Stimulated activated CD8-positive, alpha-beta memory T cell treated with anti-CD3 and anti-CD28 coated beads, Interleukin-4, amount 100 ng/mL, for 24 hours (primary cell): Measurements from ENCODE around the gene PTPRN2.
A peak's percentile ranks its signal among the peaks of the same experiment; 100 is the strongest.

Experiments
- DNase-seq: peaks from one replicate; pipeline ENCODE4 v3.0.0-alpha.2; 2020; ENCODE audit warnings: low read depth

PTPRN2 gene

DNA sequence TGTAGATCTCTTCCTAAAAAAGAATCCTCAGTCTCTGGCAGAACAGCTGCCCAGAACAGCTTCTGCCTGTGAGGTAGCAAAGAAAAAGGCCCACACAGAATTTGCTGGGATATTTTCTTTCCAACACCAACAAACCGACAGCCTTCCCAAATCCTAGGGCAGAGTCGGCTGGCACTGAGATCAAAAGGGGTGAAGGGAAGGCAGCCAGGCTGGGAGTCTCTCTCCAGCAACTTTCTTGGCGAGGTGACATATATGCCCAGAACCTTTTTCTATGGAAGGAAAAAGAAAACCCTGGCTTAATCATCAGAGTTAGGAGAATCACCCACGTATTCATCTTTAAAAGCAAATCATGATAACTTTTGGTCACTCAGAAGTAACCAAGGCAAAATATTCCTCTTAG lies 971.2 kb downstream of the PTPRN2 start:
- DNase-seq = no peak

GRCh38 chr7:157615852-157616251 lies 971.8 kb downstream of the PTPRN2 start:
- DNase-seq = no peak

DNA sequence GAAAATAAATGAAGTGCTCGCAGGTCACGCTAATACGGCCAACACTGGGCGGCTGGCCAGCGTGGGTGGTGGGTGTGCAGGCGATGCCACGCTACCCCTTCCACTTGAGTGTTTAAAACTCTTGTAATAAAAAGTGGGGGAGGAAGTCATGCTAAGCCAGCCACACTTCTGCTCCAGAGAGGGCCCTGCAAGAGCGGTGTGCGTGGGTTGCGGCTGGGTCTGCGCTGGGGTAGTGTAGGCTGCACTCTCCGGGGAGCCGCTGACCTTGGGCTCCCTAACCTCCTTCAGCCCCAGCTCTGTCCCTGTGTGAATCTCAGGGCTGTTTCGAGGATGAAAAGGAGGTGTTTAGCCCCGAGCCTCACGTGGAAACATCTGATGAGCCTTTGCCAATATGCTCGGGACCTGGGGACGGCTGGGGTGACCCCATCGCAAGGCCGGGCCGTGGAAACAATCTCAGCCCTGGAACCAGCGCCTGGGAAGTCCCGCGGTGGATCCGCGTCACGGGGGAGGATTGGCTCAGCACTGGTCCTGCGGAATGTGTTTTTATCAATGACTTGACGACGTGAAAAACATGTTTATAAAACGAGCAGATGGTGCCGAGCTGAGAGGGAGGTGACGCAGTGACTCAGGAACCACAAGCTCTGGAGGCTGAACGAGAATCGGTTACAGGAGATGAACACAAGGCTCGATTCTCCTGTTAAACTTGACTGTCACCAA lies 972.4 kb downstream of the PTPRN2 start:
- DNase-seq = no peak

- DNase-seq = no peak
Measured at GRCh38 chr7:157614457-157615020, 973.1 kb downstream of the PTPRN2 start.

DNA sequence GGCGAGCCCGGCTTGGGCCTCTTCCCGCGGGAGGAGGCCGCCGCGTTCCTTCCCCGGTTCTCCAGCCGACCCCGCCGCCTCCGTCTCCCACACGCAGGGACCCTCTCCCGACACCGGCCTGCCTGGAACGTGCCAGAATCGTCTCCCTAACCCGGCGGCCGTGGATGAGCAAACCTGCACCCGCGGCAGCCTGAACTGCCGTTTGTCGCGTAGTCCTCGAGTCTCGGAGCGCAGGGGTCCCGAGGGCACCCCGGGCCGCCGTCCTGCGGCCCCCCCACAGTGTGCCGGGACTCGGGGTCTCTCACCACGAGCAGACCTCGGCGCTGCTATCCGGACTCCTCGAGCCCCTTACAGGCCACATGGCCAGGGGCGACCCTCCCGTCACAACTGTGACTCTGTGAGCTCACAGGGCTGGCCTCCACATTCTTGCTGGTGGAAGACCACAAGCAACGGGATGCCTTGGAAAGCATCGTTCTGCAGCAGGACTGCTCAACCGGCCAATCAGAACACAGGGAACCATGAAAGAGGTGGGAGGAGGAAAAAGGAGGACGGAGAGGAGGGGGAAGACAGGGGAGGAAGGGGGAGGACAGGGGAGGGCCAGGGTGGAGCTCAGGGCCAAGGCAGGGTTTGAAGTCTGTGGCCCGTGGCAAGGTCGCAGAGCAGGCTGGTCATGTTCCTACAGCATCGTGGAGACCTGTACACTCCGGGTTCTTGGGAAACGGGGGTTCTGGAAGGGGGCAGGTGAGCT lies 973.9 kb downstream of the PTPRN2 start:
- no peak for DNase-seq

- peak; percentile 39 for DNase-seq
Measured at GRCh38 chr7:157612664-157613561, 974.7 kb downstream of the PTPRN2 start.

DNA sequence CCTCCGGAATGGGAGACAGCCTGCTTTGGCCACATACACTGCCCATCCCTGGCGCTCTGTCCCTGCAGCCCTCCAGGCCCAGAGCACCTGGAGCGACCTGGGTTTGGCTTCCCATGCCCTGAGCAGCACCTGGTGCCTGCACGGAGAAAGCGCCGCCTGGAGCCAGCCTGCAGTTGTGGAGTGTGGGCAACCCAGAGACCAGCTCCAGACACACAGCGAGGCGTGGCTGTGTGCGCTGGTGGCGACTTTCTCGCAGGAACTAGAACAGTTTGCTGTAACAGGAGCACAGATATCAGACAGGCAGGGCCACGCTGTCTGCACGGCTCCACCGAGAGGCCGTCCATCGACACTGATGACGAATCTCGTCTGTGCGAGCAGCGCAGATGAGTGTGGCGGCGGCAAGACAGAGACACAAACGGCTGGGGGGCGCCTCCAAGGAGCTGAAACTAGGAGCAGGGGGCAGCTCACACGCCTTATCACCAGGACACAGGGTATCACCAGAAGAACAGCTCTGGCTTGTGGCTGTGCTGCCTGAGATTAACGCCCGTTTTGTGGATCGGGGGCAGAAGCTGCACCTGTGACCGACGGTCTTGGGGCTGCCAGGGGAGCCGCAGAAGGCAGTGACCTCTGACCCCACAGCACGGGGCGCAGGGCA lies 975.5 kb downstream of the PTPRN2 start:
- DNase-seq = no peak

DNA sequence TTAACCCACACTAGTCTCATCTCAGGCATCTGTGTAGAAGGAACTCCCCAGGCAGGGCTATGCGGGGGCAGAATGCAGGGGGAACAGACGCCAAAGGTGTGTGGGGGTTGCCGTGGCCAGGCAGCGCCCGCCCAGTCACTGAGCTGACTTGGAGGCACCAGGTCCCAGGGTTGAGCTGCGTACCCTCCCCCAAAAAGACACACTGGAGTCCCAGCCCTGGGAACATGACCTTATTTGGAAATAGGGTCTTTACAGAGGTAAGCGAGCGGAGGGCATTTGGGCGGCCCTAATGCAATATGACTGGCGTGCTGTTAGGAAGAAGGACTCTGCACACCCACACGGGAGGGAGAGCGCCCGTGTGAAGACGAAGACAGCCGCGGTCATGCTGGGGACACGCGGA lies 976.3 kb downstream of the PTPRN2 start:
- DNase-seq = no peak

DNA sequence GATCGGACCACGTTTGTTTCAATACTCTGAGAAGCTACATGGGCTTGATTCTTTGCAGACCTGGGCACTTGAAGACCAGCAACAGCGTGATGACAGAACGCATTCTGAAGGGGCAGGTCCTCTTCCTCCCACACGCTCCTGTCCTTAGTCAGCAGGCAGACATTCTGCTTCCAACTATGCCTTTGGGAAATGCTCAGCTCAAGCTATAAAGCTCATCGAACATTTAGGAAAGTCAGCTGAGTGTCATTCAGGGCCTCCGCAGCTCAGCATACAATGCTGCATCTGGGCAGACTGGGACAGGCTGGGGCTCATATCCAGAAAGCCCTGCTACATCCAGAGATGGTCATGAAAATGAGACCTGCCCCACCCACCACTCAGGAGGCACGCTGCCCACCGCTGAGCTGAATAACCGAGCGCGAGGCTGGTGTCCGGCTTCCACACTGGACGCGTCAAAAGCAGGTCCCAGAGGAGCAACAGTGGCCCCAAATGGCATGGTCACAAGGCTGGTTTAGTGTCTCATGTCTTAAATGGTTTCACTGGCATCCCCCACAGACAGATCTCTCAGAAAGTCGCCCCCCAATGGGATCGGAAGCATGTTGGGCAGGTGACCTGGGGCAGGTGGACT lies 976.8 kb downstream of the PTPRN2 start:
- no peak for DNase-seq

DNA sequence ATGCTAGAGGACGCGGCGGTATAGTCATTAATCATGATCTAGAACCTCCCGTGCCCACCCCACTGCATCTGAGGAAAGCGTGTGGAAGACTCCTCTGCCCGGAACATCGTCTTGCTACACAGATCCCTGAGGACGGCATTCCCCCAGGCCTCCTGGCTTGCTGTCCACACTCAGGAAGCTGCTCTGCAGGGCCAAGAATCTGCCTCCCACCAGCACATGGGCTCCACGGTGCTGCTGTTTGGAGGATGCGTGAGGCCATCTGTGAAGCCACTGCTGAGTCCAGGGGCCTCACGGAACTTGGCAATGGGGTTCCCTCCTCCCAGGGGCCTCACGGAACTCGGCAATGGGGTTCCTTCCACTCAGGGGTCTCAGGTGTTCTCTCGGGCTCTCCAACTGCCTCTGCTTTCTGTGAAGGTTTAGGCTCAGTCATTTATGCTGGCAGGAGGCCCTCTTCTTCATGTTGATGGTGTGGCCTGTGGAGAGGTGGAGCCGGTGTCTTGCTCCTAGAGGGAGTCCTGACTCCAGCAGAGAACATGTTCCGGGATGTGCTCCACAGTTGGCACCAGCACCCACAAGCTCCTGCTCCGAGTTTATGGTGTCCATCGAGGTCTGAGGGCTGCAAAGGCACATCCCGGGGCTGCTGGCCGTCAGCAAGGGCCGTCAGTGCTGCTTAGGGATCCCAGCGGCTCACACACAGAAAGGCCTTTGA lies 977.5 kb downstream of the PTPRN2 start:
- DNase-seq = no peak

- DNase-seq = no peak
Measured at GRCh38 chr7:157609516-157609915, 978.1 kb downstream of the PTPRN2 start.

- DNase-seq = no peak
Measured at GRCh38 chr7:157607218-157607617, 980.4 kb downstream of the PTPRN2 start.

- no peak for DNase-seq
Measured at GRCh38 chr7:157606140-157606539, 981.5 kb downstream of the PTPRN2 start.

DNA sequence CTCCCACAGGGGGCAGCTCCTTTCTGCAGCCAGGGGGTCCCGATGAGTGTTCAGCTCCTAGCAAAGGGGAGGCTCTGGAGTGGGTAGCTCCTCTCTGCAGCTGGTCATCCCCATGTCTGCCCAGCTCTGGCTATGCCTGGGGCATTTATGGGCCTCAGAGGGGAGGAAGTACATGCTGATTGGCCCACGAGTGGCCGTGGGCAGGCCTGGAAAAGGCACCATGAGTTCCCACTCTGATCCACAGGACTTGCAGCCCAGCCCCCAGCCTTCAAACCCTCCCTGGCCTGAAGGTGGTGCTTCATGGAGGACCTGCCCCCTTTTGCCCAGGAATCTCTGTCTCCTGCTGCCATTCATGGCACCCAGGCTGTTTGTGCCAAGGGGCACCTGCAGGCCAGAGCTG lies 982.0 kb downstream of the PTPRN2 start:
- DNase-seq = no peak

DNA sequence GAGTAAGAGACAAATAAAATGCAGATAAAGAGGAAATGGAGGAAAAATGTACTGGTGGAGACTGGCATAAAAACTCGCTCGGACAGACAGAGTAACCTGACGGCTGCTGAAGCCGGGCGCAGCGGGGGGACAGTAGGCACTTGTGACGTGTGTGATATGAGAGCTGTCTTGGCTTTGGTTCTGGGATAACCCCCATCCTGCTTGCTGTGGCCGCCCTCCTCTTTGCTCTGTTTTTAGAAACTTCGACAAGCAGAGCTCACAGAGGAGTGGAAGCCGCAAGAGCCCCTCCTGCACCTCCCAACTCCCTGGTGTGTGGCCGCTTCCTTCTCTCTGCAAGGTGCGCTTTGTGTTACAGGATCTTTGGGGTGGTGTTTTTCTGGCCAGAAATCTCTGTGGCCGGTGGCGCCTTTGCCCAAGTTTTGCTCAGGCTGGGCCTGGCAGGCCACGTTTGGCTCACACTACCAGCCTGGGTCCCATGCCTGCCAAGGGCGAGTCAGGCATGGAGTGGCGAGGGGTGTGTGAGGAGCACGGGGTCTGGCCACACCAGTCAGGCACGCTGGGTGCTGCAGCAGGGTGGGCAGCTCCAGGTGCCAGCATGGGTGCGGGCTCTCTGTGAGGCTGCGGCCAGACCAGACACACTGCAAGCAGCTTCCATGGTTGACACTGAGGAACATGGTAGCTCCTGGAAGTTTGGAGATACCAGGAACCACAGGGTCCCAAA lies 982.8 kb downstream of the PTPRN2 start:
- DNase-seq = no peak

DNA sequence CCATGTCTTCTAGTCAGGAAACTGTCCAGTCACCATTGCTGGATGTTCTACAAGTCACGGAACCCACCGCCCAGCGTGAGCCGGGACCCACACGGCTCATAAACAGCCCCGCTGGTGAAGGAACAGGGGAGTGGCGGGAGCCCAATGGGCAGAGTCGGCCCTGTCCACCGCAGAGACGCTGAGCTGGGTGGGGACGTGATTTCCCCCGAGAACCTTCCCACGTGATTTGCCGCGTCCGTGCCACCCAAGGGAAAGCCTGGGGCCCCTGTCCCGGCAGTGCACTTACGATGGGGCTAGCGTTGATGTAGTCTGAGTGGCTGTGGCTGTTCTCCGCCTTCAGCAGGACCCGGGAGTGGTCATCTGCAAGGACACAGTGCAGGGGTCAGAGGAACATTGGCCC lies 983.9 kb downstream of the PTPRN2 start:
- no peak for DNase-seq

- DNase-seq = no peak
Measured at GRCh38 chr7:157603005-157603404, 984.6 kb downstream of the PTPRN2 start.

GRCh38 chr7:157602581-157602980 lies 985.0 kb downstream of the PTPRN2 start:
- no peak for DNase-seq

GRCh38 chr7:157602156-157602555 lies 985.5 kb downstream of the PTPRN2 start:
- DNase-seq = no peak

GRCh38 chr7:157601530-157601929 lies 986.1 kb downstream of the PTPRN2 start:
- DNase-seq = no peak
